Skeletal muscle satellite cell (primary cell): Measurements from ENCODE around the gene GALNT18. TPM values are rescaled to one million over a fixed set of nuclear protein-coding genes. Genes with fewer than 3 reads are reported as not detected.

Source experiments
- H3K27me3 ChIP-seq: 2 replicates; pipeline ENCODE4 v1.7.0; 2013; ENCODE audit warnings: low read length; ENCODE audit not compliant: control insufficient read depth, insufficient read depth
- H3K36me3 ChIP-seq: 2 replicates; pipeline ENCODE4 v1.7.0; 2013; ENCODE audit warnings: mild to moderate bottlenecking, control low read depth, low read length; ENCODE audit not compliant: insufficient read depth
- H3K4me1 ChIP-seq: 2 replicates; pipeline ENCODE4 v1.7.0; 2013; ENCODE audit warnings: low read length; ENCODE audit not compliant: control insufficient read depth, insufficient read depth
- H3K4me2 ChIP-seq: 2 replicates; pipeline ENCODE4 v1.7.0; 2013; ENCODE audit warnings: mild to moderate bottlenecking, low read length
- H3K4me3 ChIP-seq: 2 replicates; pipeline ENCODE4 v1.7.0; 2013; ENCODE audit warnings: low read length
- H3K9ac ChIP-seq: 2 replicates; pipeline ENCODE4 v1.7.0; 2013; ENCODE audit warnings: mild to moderate bottlenecking, low read depth, low read length, moderate library complexity
- H3K9me3 ChIP-seq: replicated peaks from 2 replicates; pipeline ENCODE4 v1.7.0; 2013; ENCODE audit warnings: mild to moderate bottlenecking, control low read depth, low read length
- small RNA-seq: library from RNA; depleted of rRNA; stranded (forward); fragments of <200 nt; gene quantifications from one replicate; pipeline ENCODE3, GENCODE V24; 2012

The GALNT18 gene

DNA sequence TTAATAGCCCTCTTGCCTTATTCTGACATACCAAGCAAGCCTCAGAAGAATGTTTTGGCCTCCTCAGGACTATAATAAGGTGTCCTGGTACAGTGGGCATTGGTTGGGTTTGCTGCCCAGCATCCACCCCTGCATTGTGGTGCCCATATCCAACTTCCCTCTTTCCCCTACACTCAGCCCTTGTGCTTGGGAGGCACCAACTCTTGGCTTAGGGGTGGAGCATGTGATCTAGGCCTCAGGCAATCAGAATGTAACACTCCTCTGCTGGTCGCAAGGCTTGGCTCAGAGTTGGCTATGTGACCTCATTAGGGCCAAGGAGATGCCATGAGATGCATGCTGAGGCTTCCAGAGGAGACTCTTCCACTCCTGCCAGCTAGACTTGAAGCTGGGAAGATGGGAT lies 391.7 kb downstream of the GALNT18 start:
- H3K27me3 ChIP-seq, result peaks cover 35% of the 10 kb centered on the region
- no peaks in the 10 kb centered on the region for H3K9me3 ChIP-seq
- no peak overlapping the region for H3K9ac ChIP-seq
- no peaks in the 10 kb centered on the region for H3K4me1 ChIP-seq
- H3K4me3 ChIP-seq, result no peak overlapping the region
- no peaks in the 10 kb centered on the region for H3K36me3 ChIP-seq
- H3K4me2 ChIP-seq, result no peak overlapping the region

DNA sequence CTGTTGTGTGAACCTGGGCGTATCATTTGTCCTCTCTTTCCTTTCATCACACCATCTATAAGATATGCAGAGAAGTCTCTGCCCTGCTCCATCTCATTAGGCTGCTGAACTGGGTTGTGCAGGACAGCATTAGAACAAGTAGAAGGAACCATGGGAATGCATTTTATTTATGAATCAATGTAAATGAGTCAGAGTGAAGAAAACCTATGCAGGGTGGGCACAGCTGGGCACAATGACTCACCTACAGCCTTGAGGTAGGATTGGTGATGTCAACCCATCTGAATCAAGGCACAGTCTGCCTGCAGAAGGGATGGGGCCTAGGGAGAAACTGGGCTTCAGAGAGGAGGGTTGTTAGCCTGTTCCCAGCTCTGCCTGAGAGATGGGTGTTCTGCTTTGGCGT lies 392.2 kb downstream of the GALNT18 start:
- H3K27me3 ChIP-seq, result peaks cover 35% of the 10 kb centered on the region
- H3K36me3 ChIP-seq, result no peaks in the 10 kb centered on the region
- H3K9me3 ChIP-seq, result no peaks in the 10 kb centered on the region
- no peak overlapping the region for H3K4me2 ChIP-seq
- no peaks in the 10 kb centered on the region for H3K4me1 ChIP-seq
- no peak overlapping the region for H3K4me3 ChIP-seq
- H3K9ac ChIP-seq, result no peak overlapping the region

DNA sequence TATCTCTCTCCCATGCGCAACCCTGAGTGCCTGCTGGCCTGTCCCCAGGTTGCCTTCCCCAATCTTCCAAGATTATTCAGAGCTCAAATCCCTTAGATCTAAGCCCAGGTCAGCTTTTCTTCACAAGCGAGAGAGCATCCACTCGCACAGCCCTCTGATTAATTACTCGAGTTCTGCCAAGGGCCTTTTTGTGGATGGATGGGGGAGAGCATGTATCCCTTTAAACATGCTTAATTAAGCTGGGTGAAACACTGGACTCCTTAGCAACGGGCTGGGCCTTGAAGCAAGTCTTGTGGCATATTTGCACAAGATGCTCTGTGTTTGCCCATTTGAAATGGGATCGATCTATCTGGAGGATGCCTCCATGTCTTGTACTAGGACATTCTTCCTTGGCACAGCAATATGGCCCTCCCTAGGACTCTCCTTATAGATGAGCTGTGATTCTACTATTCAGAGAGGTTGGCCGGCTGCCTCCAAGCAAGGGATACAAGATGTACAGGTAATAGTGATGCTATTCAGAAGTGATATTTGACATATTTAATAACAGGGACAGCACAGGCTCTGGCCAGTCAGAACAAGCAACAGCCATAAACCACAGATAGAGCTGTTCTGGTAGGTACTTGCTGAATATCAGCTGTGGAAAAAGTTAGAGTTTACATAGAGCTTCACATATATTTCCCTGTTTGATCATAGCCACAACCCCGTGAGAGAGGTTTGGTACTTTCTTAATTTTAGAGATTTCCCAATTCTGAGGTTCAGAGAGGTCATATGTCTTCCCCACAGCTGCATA lies 394.3 kb downstream of the GALNT18 start:
- no peak overlapping the region for H3K4me3 ChIP-seq
- no peaks in the 10 kb centered on the region for H3K9me3 ChIP-seq
- H3K4me2 ChIP-seq, result no peak overlapping the region
- no peak overlapping the region for H3K9ac ChIP-seq
- peaks cover 23% of the 10 kb centered on the region for H3K27me3 ChIP-seq
- no peaks in the 10 kb centered on the region for H3K36me3 ChIP-seq
- H3K4me1 ChIP-seq, result no peaks in the 10 kb centered on the region

Small RNAs within 50 kb of the gene (small RNA-seq; reads per million reads assigned to genes)
- not detected for gene MIR4299
